Smooth muscle cell (in vitro differentiated cells): ENCODE measurements around the gene IL17C. TPM values are rescaled to one million over a fixed set of nuclear protein-coding genes. Genes with fewer than 3 reads are reported as not detected.

Source experiments
- DNase-seq: peaks from one replicate; lab custom pipeline; 2025; ENCODE audit not compliant: unreplicated experiment; lab: John Stamatoyannopoulos, UW
- H2AFZ ChIP-seq: fragments of 200-600 bp; sonication (generic); 2 replicates; pipeline ENCODE4 v1.6.0; 2016; ENCODE audit warnings: antibody characterized with exemption, low read depth, mild to moderate bottlenecking
- H3F3A ChIP-seq: fragments of 200-600 bp; sonication (generic); 2 replicates; pipeline ENCODE4 v1.6.0; 2017; ENCODE audit warnings: antibody characterized with exemption, low read depth
- H3K27ac ChIP-seq: fragments of 200-600 bp; sonication (generic); 2 replicates; pipeline ENCODE4 v1.5.1; 2016; ENCODE audit warnings: low read depth, mild to moderate bottlenecking
- H3K27me3 ChIP-seq: fragments of 200-600 bp; sonication (generic); 2 replicates; pipeline ENCODE4 v1.6.1; 2016; ENCODE audit warnings: low read depth, mild to moderate bottlenecking
- H3K36me3 ChIP-seq: fragments of 200-600 bp; sonication (generic); 2 replicates; pipeline ENCODE4 v1.5.1; 2016; ENCODE audit warnings: low read depth
- H3K4me1 ChIP-seq: fragments of 200-600 bp; sonication (generic); 2 replicates; pipeline ENCODE4 v1.5.1; 2016; ENCODE audit warnings: low read depth
- H3K4me2 ChIP-seq: fragments of 200-600 bp; sonication (generic); 2 replicates; pipeline ENCODE4 v1.6.0; 2016; ENCODE audit warnings: mild to moderate bottlenecking
- H3K4me3 ChIP-seq: fragments of 200-600 bp; sonication (generic); 2 replicates; pipeline ENCODE4 v1.5.1; 2016; ENCODE audit warnings: mild to moderate bottlenecking
- H3K79me2 ChIP-seq: fragments of 200-600 bp; sonication (generic); 2 replicates; pipeline ENCODE4 v1.6.0; 2016; ENCODE audit warnings: low read depth, mild to moderate bottlenecking
- H3K9ac ChIP-seq: fragments of 200-600 bp; sonication (generic); 2 replicates; pipeline ENCODE4 v1.6.0; 2016; ENCODE audit warnings: low read depth
- H3K9me3 ChIP-seq: fragments of 200-600 bp; sonication (generic); replicated peaks from 2 replicates; pipeline ENCODE4 v1.5.1; 2016; ENCODE audit warnings: low read depth
- H4K20me1 ChIP-seq: fragments of 200-600 bp; sonication (generic); 2 replicates; pipeline ENCODE4 v1.6.0; 2016; ENCODE audit warnings: low read depth
- WGBS: methylation state at CpG from one replicate; pipeline ENCODE4 v1.1.7; 2016; ENCODE audit warnings: low lambda C conversion rate; 5-methylcytosine and 5-hydroxymethylcytosine counted together
- polyA plus RNA-seq: library from polyadenylated mRNA; unstranded; fragments of >200 nt; fragmentation: Nextera tagmentation; extraction: Ambion mirVana; gene quantifications from 2 replicates; pipeline ENCODE4 v1.2.1, GENCODE V29; 2016
- total RNA-seq: library from RNA; depleted of rRNA; stranded (reverse); fragments of >200 nt; gene quantifications from 2 replicates; pipeline ENCODE4 v1.2.3, GENCODE V29; 2014
- TF ChIP-seq, protein P1 (sequence below): fragments of 200-600 bp; sonication (generic); IDR thresholded peaks from 2 replicates; pipeline ENCODE4 v1.5.1; 2017; ENCODE audit warnings: borderline replicate concordance, mild to moderate bottlenecking, antibody characterized with exemption; ENCODE audit not compliant: insufficient read depth, poor library complexity, severe bottlenecking

Gene IL17C
- total and polyA plus RNA-seq, 2 experiments from 2014 or later, result not detected

- Histone ChIP-seq H3K27ac (peak overlapping the region; percentile 9), H3K4me2 (no peak overlapping the region), H3K4me1 (peaks cover 5% of the 10 kb centered on the region), H3K36me3 (no peaks in the 10 kb centered on the region), H3K79me2 (no peaks in the 10 kb centered on the region), H2AFZ (no peak overlapping the region), H3K27me3 (no peaks in the 10 kb centered on the region), H3F3A (no peaks in the 10 kb centered on the region), H3K4me3 (no peak overlapping the region), H3K9me3 (no peaks in the 10 kb centered on the region), H4K20me1 (peaks cover 38% of the 10 kb centered on the region), H3K9ac (no peak overlapping the region)
- TF ChIP-seq, protein P1, sequence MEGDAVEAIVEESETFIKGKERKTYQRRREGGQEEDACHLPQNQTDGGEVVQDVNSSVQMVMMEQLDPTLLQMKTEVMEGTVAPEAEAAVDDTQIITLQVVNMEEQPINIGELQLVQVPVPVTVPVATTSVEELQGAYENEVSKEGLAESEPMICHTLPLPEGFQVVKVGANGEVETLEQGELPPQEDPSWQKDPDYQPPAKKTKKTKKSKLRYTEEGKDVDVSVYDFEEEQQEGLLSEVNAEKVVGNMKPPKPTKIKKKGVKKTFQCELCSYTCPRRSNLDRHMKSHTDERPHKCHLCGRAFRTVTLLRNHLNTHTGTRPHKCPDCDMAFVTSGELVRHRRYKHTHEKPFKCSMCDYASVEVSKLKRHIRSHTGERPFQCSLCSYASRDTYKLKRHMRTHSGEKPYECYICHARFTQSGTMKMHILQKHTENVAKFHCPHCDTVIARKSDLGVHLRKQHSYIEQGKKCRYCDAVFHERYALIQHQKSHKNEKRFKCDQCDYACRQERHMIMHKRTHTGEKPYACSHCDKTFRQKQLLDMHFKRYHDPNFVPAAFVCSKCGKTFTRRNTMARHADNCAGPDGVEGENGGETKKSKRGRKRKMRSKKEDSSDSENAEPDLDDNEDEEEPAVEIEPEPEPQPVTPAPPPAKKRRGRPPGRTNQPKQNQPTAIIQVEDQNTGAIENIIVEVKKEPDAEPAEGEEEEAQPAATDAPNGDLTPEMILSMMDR, result no peak
- DNase-seq, result no peak
- WGBS, result 92% methylated on average over 29 of the region's 29 CpGs
Observed at GRCh38 chr16:88651989-88652761, 13.8 kb downstream of the IL17C start.

- no peak overlapping the region for H3K4me2 ChIP-seq
- H3K79me2 ChIP-seq, result no peaks in the 10 kb centered on the region
- H3K36me3 ChIP-seq, result no peaks in the 10 kb centered on the region
- H4K20me1 ChIP-seq, result peaks cover 38% of the 10 kb centered on the region
- WGBS, result 93% methylated on average over 4 of the region's 8 CpGs
- TF ChIP-seq, protein P1, result no peak
- H3K27me3 ChIP-seq, result no peaks in the 10 kb centered on the region
- no peaks in the 10 kb centered on the region for H3K9me3 ChIP-seq
- no peaks in the 10 kb centered on the region for H3F3A ChIP-seq
- no peak overlapping the region for H2AFZ ChIP-seq
- H3K4me1 ChIP-seq, result peaks cover 5% of the 10 kb centered on the region
- H3K27ac ChIP-seq, result no peak overlapping the region
- DNase-seq, result no peak
- H3K4me3 ChIP-seq, result no peak overlapping the region
- no peak overlapping the region for H3K9ac ChIP-seq
Observed at GRCh38 chr16:88652762-88653063, 14.3 kb downstream of the IL17C start.

DNA sequence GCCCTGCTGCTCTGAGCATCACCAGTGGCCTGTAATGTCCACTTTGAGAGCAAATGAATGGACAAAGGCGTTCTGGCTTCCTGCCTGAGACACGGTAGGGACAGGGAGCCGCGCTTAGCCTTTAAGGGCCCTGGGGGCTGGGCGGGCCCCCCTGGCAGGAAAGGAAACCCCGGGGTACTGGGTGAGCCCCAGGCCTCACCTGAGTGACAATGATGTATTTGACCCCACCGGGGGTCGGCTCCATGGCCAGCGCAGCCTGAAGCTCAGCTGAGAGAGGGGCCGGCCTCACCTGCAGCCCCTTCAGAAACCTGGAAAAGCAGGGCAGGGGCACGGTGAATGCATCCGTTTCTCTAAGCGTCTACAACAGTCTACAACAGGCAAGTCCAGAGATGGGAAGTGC lies 14.7 kb downstream of the IL17C start:
- no peaks in the 10 kb centered on the region for H3K9me3 ChIP-seq
- peaks cover 38% of the 10 kb centered on the region for H4K20me1 ChIP-seq
- no peaks in the 10 kb centered on the region for H3F3A ChIP-seq
- no peak overlapping the region for H2AFZ ChIP-seq
- H3K27me3 ChIP-seq, result no peaks in the 10 kb centered on the region
- H3K4me2 ChIP-seq, result no peak overlapping the region
- no peak overlapping the region for H3K4me3 ChIP-seq
- no peaks in the 10 kb centered on the region for H3K79me2 ChIP-seq
- H3K4me1 ChIP-seq, result peaks cover 5% of the 10 kb centered on the region
- TF ChIP-seq, protein P1, result no peak
- 91% methylated on average over 13 of the region's 13 CpGs for WGBS
- no peak overlapping the region for H3K9ac ChIP-seq
- no peaks in the 10 kb centered on the region for H3K36me3 ChIP-seq
- no peak overlapping the region for H3K27ac ChIP-seq
- DNase-seq, result no peak

- Histone ChIP-seq H3K4me2 (no peak overlapping the region), H4K20me1 (peaks cover 41% of the 10 kb centered on the region), H3F3A (no peaks in the 10 kb centered on the region), H3K9me3 (no peaks in the 10 kb centered on the region), H3K36me3 (no peaks in the 10 kb centered on the region), H3K4me3 (no peak overlapping the region), H3K9ac (no peak overlapping the region), H3K27ac (no peak overlapping the region), H3K79me2 (peaks cover 2% of the 10 kb centered on the region), H3K27me3 (no peaks in the 10 kb centered on the region), H2AFZ (no peak overlapping the region), H3K4me1 (peaks cover 5% of the 10 kb centered on the region)
- DNase-seq, result no peak
- TF ChIP-seq, protein P1, result no peak
- 95% methylated on average over 32 of the region's 32 CpGs for WGBS
Observed at GRCh38 chr16:88653596-88654362, 15.4 kb downstream of the IL17C start.
